HepG2 (cell line): ENCODE measurements around the gene OSGEPL1. TPM values are rescaled to one million over a fixed set of nuclear protein-coding genes. Genes with fewer than 3 reads are reported as not detected.

Source experiments
- ATRX ChIP-seq: sonication (generic); formaldehyde crosslinking; IDR thresholded peaks from 2 replicates; pipeline ENCODE4 v1.4.0; 2020; ENCODE audit warnings: missing genetic modification reagents, borderline replicate concordance
- CENPT ChIP-seq: sonication (generic); formaldehyde crosslinking; IDR thresholded peaks from 2 replicates; pipeline ENCODE4 v1.8.0; 2022; ENCODE audit warnings: low read depth, mild to moderate bottlenecking, moderate library complexity, missing genetic modification reagents
- FIP1L1 ChIP-seq: fragments of 200-400 bp; formaldehyde crosslinking; IDR thresholded peaks from 2 replicates; pipeline ENCODE4 v1.6.1; 2018; ENCODE audit warnings: low read depth, mild to moderate bottlenecking, low read length, moderate library complexity, borderline replicate concordance; ENCODE audit not compliant: insufficient read depth
- FOXK2 ChIP-seq: fragments of 450-650 bp; IDR thresholded peaks from 2 replicates; pipeline ENCODE4 v1.6.1; 2016
- JUN ChIP-seq: sonication (generic); formaldehyde crosslinking; IDR thresholded peaks from 2 replicates; pipeline ENCODE4 v1.4.0; 2020; ENCODE audit warnings: mild to moderate bottlenecking, missing genetic modification reagents
- KDM5A ChIP-seq: fragments of 200-600 bp; sonication (generic); IDR thresholded peaks from 2 replicates; pipeline ENCODE4 v1.7.0; 2018; ENCODE audit warnings: antibody characterized with exemption, mild to moderate bottlenecking, low read length, borderline replicate concordance
- KLF12 ChIP-seq: sonication (generic); formaldehyde crosslinking; IDR thresholded peaks from 2 replicates; pipeline ENCODE4 v1.4.0; 2020; ENCODE audit warnings: missing genetic modification reagents, borderline replicate concordance
- NPAS2 ChIP-seq: sonication (generic); formaldehyde crosslinking; IDR thresholded peaks from 2 replicates; pipeline ENCODE4 v1.8.0; 2022; ENCODE audit warnings: mild to moderate bottlenecking, missing genetic modification reagents, borderline replicate concordance
- PHF20 ChIP-seq: sonication (generic); formaldehyde crosslinking; IDR thresholded peaks from 2 replicates; pipeline ENCODE4 v1.5.0; 2020; ENCODE audit warnings: mild to moderate bottlenecking, missing genetic modification reagents
- SRF ChIP-seq: IDR thresholded peaks from 2 replicates; pipeline ENCODE4 v1.6.1; 2011; ENCODE audit warnings: mild to moderate bottlenecking, low read depth, low read length, moderate library complexity
- TMF1 ChIP-seq: sonication (generic); formaldehyde crosslinking; IDR thresholded peaks from 2 replicates; pipeline ENCODE4 v1.8.1; 2022; ENCODE audit warnings: low read depth, missing genetic modification reagents
- ZC3H4 ChIP-seq: sonication (generic); formaldehyde crosslinking; IDR thresholded peaks from 2 replicates; pipeline ENCODE4 v1.4.0; 2020; ENCODE audit warnings: missing genetic modification reagents, borderline replicate concordance
- ZNF180 ChIP-seq: sonication (generic); formaldehyde crosslinking; IDR thresholded peaks from 2 replicates; pipeline ENCODE4 v1.4.0; 2020; ENCODE audit warnings: low read depth, missing genetic modification reagents, borderline replicate concordance
- ZNF224 ChIP-seq: sonication (generic); formaldehyde crosslinking; IDR thresholded peaks from 2 replicates; pipeline ENCODE4 v1.5.0; 2020; ENCODE audit warnings: mild to moderate bottlenecking, missing genetic modification reagents
- ZNF333 ChIP-seq: sonication (generic); formaldehyde crosslinking; IDR thresholded peaks from 2 replicates; pipeline ENCODE4 v1.4.0; 2020; ENCODE audit warnings: mild to moderate bottlenecking, missing genetic modification reagents, borderline replicate concordance
- ZNF530 ChIP-seq: sonication (generic); formaldehyde crosslinking; IDR thresholded peaks from 2 replicates; pipeline ENCODE4 v1.5.0; 2020; ENCODE audit warnings: low read depth, mild to moderate bottlenecking, missing genetic modification reagents
- ZNF670 ChIP-seq: sonication (generic); formaldehyde crosslinking; IDR thresholded peaks from 2 replicates; pipeline ENCODE4 v1.8.0; 2022; ENCODE audit warnings: mild to moderate bottlenecking, missing genetic modification reagents, borderline replicate concordance
- ZNF773 ChIP-seq: sonication (generic); formaldehyde crosslinking; IDR thresholded peaks from 2 replicates; pipeline ENCODE4 v1.4.0; 2020; ENCODE audit warnings: missing genetic modification reagents, borderline replicate concordance
- polyA plus RNA-seq, 8 experiments: library from polyadenylated mRNA; depleted of rRNA in 3 of 8; stranded (reverse) in 7 of 8; unstranded in 1 of 8; fragments of >200 nt; fragmentation: Illumina TruSeq in 4 of 8; extraction: Trizol in 4 of 8; gene quantifications; 2 replicates each; pipeline versions ENCODE4 v1.2.1 to v1.2.3, GENCODE V29; 2011 to 2016; ENCODE audit warnings: low read depth in 4 of 8, missing spikeins in 1 of 8, mixed read lengths in 1 of 8; ENCODE audit not compliant: insufficient read depth in 1 of 8
- total RNA-seq, 5 experiments: library from RNA; depleted of rRNA; stranded (reverse); fragments of >200 nt; fragmentation: Illumina TruSeq; extraction: Trizol; gene quantifications; 2 replicates each; pipeline ENCODE4 v1.2.3, GENCODE V29; 2016; ENCODE audit warnings: low read depth in 1 of 5
- TF ChIP-seq, protein P1 (sequence below): sonication (generic); formaldehyde crosslinking; IDR thresholded peaks from 2 replicates; pipeline ENCODE4 v1.8.1; 2023; ENCODE audit warnings: mild to moderate bottlenecking, moderate library complexity, missing genetic modification reagents
- TF ChIP-seq, protein P2 (sequence below): IDR thresholded peaks from 2 replicates; pipeline ENCODE4 v1.6.1; 2016
- TF ChIP-seq, protein P3 (sequence below): IDR thresholded peaks from 2 replicates; pipeline ENCODE4 v1.6.1; 2012; ENCODE audit warnings: low read length, improper control_type of control experiment
- TF ChIP-seq, protein P4 (sequence below): sonication (generic); formaldehyde crosslinking; IDR thresholded peaks from 2 replicates; pipeline ENCODE4 v1.4.0; 2020; ENCODE audit warnings: missing genetic modification reagents, borderline replicate concordance

OSGEPL1 gene
- total and polyA plus RNA-seq, 2 of the 13 experiments (the other 11 are each of a cell fraction or from before 2014, with no cell fraction given), result 10.2 to 10.8 TPM

DNA sequence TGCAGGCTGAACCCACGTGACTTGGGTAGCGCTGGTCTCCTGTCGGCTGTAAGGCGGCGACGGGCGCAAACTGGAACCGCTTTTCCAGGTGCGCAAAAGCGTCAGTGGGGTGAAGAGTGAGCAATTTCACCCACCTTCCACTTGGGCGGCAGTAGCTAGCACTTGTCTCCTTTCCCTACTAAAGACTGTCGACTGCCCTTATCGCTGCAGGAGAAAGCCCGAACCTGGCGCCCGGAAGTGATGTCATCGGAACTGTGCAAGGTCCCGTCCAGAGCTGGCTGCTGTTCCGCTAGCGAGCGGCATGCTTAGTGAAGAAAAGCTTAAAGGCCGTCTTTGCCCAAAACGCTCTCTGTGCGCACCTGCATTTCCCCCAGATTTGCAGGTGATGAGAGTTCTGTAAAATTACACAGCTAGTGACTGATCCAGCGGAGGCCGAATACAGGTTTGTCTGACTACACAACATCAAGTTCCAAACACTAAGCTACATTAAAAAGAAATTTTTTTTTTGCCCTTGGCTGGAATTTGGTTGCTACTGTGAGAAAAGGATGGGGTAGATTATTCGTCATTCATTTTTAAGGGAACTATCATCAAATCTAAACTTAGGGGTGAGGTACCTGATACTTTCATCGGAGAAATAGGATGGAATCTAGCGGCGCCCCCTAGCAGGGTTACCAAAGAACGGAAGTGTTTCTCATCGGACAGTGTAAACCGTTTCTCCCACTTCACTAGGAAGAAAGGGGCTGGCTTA is at the start of gene OSGEPL1 (continued):
- TF ChIP-seq, protein P1, sequence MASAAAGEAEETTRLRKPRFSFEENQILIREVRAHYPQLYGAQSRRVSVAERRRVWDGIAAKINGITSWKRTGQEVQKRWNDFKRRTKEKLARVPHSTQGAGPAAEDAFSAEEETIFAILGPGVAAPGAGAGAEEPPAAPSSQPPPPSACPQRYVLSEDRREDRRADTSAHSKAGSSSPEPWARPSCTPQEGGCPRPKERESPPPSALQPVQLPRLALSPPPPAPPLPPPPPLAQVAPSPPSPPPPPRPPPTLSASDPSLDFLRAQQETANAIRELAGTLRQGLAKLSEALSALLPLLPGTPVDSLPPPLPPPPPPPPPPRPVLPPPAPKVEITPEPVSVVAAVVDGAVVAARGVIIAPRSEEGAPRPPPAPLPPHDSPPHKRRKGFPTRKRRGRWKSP, result peak; percentile 100
- TF ChIP-seq KDM5A (peak; percentile 97), TMF1 (CRISPR knock-in tag) (no peak; the same call in 1 of the 2 replicates), ZNF333 (CRISPR knock-in tag) (peak; percentile 38; the same call in 1 of the 2 replicates), NPAS2 (CRISPR knock-in tag) (no peak), SRF (no peak), ZNF773 (no peak; the same call in 1 of the 2 replicates), ATRX (CRISPR knock-in tag) (no peak), ZC3H4 (CRISPR knock-in tag) (no peak), KLF12 (CRISPR knock-in tag) (no peak), ZNF180 (CRISPR knock-in tag) (no peak), CENPT (CRISPR knock-in tag) (no peak), JUN (CRISPR knock-in tag) (peak; percentile 88), ZNF670 (CRISPR knock-in tag) (no peak), ZNF530 (no peak), FIP1L1 (0 out of 2 replicates have a peak, but pooled peaks have one; percentile 28), FOXK2 (no peak), PHF20 (CRISPR knock-in tag) (peak; percentile 94), ZNF224 (CRISPR knock-in tag) (peak; percentile 87; the same call in 1 of the 2 replicates)
- TF ChIP-seq, protein P2, sequence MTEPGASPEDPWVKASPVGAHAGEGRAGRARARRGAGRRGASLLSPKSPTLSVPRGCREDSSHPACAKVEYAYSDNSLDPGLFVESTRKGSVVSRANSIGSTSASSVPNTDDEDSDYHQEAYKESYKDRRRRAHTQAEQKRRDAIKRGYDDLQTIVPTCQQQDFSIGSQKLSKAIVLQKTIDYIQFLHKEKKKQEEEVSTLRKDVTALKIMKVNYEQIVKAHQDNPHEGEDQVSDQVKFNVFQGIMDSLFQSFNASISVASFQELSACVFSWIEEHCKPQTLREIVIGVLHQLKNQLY (CRISPR knock-in tag), result peak; percentile 25; the same call in 1 of the 2 replicates
- TF ChIP-seq, protein P3, sequence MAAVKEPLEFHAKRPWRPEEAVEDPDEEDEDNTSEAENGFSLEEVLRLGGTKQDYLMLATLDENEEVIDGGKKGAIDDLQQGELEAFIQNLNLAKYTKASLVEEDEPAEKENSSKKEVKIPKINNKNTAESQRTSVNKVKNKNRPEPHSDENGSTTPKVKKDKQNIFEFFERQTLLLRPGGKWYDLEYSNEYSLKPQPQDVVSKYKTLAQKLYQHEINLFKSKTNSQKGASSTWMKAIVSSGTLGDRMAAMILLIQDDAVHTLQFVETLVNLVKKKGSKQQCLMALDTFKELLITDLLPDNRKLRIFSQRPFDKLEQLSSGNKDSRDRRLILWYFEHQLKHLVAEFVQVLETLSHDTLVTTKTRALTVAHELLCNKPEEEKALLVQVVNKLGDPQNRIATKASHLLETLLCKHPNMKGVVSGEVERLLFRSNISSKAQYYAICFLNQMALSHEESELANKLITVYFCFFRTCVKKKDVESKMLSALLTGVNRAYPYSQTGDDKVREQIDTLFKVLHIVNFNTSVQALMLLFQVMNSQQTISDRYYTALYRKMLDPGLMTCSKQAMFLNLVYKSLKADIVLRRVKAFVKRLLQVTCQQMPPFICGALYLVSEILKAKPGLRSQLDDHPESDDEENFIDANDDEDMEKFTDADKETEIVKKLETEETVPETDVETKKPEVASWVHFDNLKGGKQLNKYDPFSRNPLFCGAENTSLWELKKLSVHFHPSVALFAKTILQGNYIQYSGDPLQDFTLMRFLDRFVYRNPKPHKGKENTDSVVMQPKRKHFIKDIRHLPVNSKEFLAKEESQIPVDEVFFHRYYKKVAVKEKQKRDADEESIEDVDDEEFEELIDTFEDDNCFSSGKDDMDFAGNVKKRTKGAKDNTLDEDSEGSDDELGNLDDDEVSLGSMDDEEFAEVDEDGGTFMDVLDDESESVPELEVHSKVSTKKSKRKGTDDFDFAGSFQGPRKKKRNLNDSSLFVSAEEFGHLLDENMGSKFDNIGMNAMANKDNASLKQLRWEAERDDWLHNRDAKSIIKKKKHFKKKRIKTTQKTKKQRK, result no peak
- TF ChIP-seq, protein P4, sequence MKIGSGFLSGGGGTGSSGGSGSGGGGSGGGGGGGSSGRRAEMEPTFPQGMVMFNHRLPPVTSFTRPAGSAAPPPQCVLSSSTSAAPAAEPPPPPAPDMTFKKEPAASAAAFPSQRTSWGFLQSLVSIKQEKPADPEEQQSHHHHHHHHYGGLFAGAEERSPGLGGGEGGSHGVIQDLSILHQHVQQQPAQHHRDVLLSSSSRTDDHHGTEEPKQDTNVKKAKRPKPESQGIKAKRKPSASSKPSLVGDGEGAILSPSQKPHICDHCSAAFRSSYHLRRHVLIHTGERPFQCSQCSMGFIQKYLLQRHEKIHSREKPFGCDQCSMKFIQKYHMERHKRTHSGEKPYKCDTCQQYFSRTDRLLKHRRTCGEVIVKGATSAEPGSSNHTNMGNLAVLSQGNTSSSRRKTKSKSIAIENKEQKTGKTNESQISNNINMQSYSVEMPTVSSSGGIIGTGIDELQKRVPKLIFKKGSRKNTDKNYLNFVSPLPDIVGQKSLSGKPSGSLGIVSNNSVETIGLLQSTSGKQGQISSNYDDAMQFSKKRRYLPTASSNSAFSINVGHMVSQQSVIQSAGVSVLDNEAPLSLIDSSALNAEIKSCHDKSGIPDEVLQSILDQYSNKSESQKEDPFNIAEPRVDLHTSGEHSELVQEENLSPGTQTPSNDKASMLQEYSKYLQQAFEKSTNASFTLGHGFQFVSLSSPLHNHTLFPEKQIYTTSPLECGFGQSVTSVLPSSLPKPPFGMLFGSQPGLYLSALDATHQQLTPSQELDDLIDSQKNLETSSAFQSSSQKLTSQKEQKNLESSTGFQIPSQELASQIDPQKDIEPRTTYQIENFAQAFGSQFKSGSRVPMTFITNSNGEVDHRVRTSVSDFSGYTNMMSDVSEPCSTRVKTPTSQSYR (CRISPR knock-in tag), result no peak
